GM12878 (cell line): ENCODE results near the gene FGD6.

ENCODE experiments used
- EZH2 ChIP-seq: IDR thresholded peaks from 2 replicates; pipeline ENCODE4 v1.6.1; 2012; ENCODE audit warnings: low read depth, mild to moderate bottlenecking, control low read depth, inconsistent platforms, low read length, borderline replicate concordance; ENCODE audit not compliant: control insufficient read depth
- MEF2B ChIP-seq: fragments of 450-650 bp; IDR thresholded peaks from 2 replicates; pipeline ENCODE4 v1.6.1; 2018; ENCODE audit warnings: mild to moderate bottlenecking, moderate library complexity; ENCODE audit not compliant: partially characterized antibody, poor library complexity, severe bottlenecking
- POLR2A ChIP-seq: IDR thresholded peaks from 2 replicates; pipeline ENCODE4 v1.6.1; 2011; ENCODE audit warnings: low read depth, mild to moderate bottlenecking, low read length
- POLR2AphosphoS5 ChIP-seq: IDR thresholded peaks from 2 replicates; pipeline ENCODE4 v1.6.1; 2011; ENCODE audit warnings: mild to moderate bottlenecking, low read length, inconsistent platforms
- ZNF274 ChIP-seq: IDR thresholded peaks from one replicate; pipeline ENCODE4 v1.8.0; 2011; ENCODE audit not compliant: insufficient read length, insufficient read depth
- TF ChIP-seq, protein P1 (sequence below): fragments of 450-650 bp; IDR thresholded peaks from 2 replicates; pipeline ENCODE4 v1.6.1; 2017; ENCODE audit warnings: borderline replicate concordance
- TF ChIP-seq, protein P2 (sequence below): IDR thresholded peaks from 2 replicates; pipeline ENCODE4 v1.6.1; 2011; ENCODE audit warnings: borderline replicate concordance, low read depth, mild to moderate bottlenecking, moderate library complexity, mixed read lengths, low read length; ENCODE audit not compliant: insufficient read depth; ENCODE audit errors: extremely low read length
- TF ChIP-seq, protein P3 (sequence below): IDR thresholded peaks from 2 replicates; pipeline ENCODE4 v1.6.1; 2012; ENCODE audit warnings: mild to moderate bottlenecking, low read depth, low read length
- TF ChIP-seq, protein P4 (sequence below), 3 experiments: IDR thresholded peaks in 2 of 3; conservative IDR thresholded peaks in 1 of 3; 2 replicates each; pipeline ENCODE4 v1.5.1; 2011; ENCODE audit warnings: low read depth in 3 of 3, low read length in 3 of 3, mild to moderate bottlenecking in 3 of 3, control low read depth in 2 of 3, moderate library complexity in 2 of 3, inconsistent platforms in 1 of 3, mixed read lengths in 1 of 3; ENCODE audit not compliant: control insufficient read depth in 2 of 3, insufficient read depth in 1 of 3; ENCODE audit errors: extremely low read depth in 1 of 3
- TF ChIP-seq, protein P5 (sequence below): IDR thresholded peaks from 2 replicates; pipeline ENCODE4 v1.6.1; 2011; ENCODE audit warnings: low read depth, mild to moderate bottlenecking, low read length, moderate library complexity, borderline replicate concordance; ENCODE audit errors: extremely low read depth
- TF ChIP-seq, protein P6 (sequence below): fragments of 450-650 bp; IDR thresholded peaks from 2 replicates; pipeline ENCODE4 v1.6.1; 2017; ENCODE audit warnings: antibody characterized with exemption, mild to moderate bottlenecking, moderate library complexity

DNA sequence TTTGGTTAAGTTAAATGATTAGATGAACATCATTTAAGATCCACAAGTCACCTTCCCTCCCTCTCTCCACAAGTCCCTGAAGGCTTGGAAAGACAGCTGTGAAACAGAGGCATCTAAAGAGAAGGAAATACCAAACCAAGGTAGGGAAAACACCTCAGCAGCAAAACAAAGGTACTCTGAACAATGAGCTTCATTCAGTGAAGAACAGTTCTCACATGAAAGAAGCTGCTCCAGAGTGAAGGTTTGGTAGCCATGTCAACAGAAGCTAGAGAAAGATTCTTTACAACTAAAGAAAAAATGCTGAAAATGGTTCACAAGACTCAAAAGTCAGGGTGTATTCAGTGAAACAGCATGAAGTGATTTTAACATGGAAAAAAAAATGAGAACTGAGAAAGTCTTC, 69.4 kb downstream of the FGD6 start:
- TF ChIP-seq POLR2AphosphoS5 (no peak), EZH2 (no peak), ZNF274 (no peak), MEF2B (no peak), POLR2A (no peak)
- TF ChIP-seq, protein P1, sequence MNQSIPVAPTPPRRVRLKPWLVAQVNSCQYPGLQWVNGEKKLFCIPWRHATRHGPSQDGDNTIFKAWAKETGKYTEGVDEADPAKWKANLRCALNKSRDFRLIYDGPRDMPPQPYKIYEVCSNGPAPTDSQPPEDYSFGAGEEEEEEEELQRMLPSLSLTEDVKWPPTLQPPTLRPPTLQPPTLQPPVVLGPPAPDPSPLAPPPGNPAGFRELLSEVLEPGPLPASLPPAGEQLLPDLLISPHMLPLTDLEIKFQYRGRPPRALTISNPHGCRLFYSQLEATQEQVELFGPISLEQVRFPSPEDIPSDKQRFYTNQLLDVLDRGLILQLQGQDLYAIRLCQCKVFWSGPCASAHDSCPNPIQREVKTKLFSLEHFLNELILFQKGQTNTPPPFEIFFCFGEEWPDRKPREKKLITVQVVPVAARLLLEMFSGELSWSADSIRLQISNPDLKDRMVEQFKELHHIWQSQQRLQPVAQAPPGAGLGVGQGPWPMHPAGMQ, result no peak
- TF ChIP-seq, protein P2, sequence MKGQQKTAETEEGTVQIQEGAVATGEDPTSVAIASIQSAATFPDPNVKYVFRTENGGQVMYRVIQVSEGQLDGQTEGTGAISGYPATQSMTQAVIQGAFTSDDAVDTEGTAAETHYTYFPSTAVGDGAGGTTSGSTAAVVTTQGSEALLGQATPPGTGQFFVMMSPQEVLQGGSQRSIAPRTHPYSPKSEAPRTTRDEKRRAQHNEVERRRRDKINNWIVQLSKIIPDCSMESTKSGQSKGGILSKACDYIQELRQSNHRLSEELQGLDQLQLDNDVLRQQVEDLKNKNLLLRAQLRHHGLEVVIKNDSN, result no peak
- TF ChIP-seq, protein P3, sequence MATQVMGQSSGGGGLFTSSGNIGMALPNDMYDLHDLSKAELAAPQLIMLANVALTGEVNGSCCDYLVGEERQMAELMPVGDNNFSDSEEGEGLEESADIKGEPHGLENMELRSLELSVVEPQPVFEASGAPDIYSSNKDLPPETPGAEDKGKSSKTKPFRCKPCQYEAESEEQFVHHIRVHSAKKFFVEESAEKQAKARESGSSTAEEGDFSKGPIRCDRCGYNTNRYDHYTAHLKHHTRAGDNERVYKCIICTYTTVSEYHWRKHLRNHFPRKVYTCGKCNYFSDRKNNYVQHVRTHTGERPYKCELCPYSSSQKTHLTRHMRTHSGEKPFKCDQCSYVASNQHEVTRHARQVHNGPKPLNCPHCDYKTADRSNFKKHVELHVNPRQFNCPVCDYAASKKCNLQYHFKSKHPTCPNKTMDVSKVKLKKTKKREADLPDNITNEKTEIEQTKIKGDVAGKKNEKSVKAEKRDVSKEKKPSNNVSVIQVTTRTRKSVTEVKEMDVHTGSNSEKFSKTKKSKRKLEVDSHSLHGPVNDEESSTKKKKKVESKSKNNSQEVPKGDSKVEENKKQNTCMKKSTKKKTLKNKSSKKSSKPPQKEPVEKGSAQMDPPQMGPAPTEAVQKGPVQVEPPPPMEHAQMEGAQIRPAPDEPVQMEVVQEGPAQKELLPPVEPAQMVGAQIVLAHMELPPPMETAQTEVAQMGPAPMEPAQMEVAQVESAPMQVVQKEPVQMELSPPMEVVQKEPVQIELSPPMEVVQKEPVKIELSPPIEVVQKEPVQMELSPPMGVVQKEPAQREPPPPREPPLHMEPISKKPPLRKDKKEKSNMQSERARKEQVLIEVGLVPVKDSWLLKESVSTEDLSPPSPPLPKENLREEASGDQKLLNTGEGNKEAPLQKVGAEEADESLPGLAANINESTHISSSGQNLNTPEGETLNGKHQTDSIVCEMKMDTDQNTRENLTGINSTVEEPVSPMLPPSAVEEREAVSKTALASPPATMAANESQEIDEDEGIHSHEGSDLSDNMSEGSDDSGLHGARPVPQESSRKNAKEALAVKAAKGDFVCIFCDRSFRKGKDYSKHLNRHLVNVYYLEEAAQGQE, result no peak
- TF ChIP-seq, protein P4, sequence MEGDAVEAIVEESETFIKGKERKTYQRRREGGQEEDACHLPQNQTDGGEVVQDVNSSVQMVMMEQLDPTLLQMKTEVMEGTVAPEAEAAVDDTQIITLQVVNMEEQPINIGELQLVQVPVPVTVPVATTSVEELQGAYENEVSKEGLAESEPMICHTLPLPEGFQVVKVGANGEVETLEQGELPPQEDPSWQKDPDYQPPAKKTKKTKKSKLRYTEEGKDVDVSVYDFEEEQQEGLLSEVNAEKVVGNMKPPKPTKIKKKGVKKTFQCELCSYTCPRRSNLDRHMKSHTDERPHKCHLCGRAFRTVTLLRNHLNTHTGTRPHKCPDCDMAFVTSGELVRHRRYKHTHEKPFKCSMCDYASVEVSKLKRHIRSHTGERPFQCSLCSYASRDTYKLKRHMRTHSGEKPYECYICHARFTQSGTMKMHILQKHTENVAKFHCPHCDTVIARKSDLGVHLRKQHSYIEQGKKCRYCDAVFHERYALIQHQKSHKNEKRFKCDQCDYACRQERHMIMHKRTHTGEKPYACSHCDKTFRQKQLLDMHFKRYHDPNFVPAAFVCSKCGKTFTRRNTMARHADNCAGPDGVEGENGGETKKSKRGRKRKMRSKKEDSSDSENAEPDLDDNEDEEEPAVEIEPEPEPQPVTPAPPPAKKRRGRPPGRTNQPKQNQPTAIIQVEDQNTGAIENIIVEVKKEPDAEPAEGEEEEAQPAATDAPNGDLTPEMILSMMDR (IDR thresholded peaks at IDR 0.05 in 2 of 3, conservative IDR thresholded peaks at IDR 0.05 in 1 of 3; ENCODE audit: control insufficient read depth in 2 of 3, extremely low read depth in 1 of 3, insufficient read depth in 1 of 3, low read depth in 3 of 3, low read length in 3 of 3), result no peak
- TF ChIP-seq, protein P5, sequence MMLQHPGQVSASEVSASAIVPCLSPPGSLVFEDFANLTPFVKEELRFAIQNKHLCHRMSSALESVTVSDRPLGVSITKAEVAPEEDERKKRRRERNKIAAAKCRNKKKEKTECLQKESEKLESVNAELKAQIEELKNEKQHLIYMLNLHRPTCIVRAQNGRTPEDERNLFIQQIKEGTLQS, result no peak
- TF ChIP-seq, protein P6, sequence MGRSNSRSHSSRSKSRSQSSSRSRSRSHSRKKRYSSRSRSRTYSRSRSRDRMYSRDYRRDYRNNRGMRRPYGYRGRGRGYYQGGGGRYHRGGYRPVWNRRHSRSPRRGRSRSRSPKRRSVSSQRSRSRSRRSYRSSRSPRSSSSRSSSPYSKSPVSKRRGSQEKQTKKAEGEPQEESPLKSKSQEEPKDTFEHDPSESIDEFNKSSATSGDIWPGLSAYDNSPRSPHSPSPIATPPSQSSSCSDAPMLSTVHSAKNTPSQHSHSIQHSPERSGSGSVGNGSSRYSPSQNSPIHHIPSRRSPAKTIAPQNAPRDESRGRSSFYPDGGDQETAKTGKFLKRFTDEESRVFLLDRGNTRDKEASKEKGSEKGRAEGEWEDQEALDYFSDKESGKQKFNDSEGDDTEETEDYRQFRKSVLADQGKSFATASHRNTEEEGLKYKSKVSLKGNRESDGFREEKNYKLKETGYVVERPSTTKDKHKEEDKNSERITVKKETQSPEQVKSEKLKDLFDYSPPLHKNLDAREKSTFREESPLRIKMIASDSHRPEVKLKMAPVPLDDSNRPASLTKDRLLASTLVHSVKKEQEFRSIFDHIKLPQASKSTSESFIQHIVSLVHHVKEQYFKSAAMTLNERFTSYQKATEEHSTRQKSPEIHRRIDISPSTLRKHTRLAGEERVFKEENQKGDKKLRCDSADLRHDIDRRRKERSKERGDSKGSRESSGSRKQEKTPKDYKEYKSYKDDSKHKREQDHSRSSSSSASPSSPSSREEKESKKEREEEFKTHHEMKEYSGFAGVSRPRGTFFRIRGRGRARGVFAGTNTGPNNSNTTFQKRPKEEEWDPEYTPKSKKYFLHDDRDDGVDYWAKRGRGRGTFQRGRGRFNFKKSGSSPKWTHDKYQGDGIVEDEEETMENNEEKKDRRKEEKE, result no peak
